PFSK-1 (cell line): ENCODE data around the gene GABRA4.

ENCODE experiments used
- FOXP2 ChIP-seq: optimal IDR thresholded peaks from 2 replicates; pipeline ENCODE3; 2011; ENCODE audit warnings: borderline replicate concordance, control low read depth, inconsistent platforms; ENCODE audit not compliant: insufficient read depth; ENCODE audit errors: extremely low read length, extremely low read depth
- POLR2AphosphoS5 ChIP-seq: IDR thresholded peaks from 2 replicates; pipeline ENCODE4 v1.6.1; 2012; ENCODE audit warnings: low read depth, mild to moderate bottlenecking, control low read depth, low read length, moderate library complexity
- SIN3A ChIP-seq: IDR thresholded peaks from 2 replicates; pipeline ENCODE4 v1.6.1; 2012; ENCODE audit warnings: mild to moderate bottlenecking, low read length, moderate library complexity, borderline replicate concordance; ENCODE audit not compliant: insufficient read depth
- TAF1 ChIP-seq: IDR thresholded peaks from 2 replicates; pipeline ENCODE4 v1.6.1; 2012; ENCODE audit warnings: low read length, control low read depth, borderline replicate concordance; ENCODE audit not compliant: insufficient read depth
- TF ChIP-seq, protein P1 (sequence below), 2 experiments: IDR thresholded peaks; 2 replicates each; pipeline versions ENCODE4 v1.6.1 to v1.8.0; 2011 to 2012; ENCODE audit warnings: low read depth in 2 of 2, low read length in 2 of 2, control low read depth in 1 of 2, inconsistent platforms in 1 of 2, mild to moderate bottlenecking in 1 of 2, moderate library complexity in 1 of 2; ENCODE audit not compliant: insufficient read depth in 1 of 2

GABRA4 gene

DNA sequence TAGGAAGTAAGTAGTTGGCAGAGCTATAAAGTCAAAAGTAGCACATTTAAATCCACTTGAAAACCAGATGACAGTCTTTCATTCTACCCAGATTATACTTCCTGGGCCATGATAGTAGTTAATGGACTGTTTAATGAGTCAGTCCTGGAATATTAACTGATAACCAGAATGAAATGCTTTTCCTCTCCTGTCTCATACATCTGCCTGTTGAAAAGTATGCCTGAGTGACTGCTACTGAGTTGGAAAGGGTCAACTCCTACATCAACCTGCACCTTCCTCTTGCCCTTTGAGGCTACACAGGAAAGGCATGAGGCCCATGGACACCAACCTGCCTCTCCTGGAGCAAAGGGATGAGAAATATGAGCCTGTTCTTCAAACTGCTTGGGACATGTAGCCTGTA is 48.3 kb downstream of the GABRA4 start:
- TF ChIP-seq FOXP2 (no peak), POLR2AphosphoS5 (no peak), TAF1 (no peak), SIN3A (no peak)
- TF ChIP-seq, protein P1, sequence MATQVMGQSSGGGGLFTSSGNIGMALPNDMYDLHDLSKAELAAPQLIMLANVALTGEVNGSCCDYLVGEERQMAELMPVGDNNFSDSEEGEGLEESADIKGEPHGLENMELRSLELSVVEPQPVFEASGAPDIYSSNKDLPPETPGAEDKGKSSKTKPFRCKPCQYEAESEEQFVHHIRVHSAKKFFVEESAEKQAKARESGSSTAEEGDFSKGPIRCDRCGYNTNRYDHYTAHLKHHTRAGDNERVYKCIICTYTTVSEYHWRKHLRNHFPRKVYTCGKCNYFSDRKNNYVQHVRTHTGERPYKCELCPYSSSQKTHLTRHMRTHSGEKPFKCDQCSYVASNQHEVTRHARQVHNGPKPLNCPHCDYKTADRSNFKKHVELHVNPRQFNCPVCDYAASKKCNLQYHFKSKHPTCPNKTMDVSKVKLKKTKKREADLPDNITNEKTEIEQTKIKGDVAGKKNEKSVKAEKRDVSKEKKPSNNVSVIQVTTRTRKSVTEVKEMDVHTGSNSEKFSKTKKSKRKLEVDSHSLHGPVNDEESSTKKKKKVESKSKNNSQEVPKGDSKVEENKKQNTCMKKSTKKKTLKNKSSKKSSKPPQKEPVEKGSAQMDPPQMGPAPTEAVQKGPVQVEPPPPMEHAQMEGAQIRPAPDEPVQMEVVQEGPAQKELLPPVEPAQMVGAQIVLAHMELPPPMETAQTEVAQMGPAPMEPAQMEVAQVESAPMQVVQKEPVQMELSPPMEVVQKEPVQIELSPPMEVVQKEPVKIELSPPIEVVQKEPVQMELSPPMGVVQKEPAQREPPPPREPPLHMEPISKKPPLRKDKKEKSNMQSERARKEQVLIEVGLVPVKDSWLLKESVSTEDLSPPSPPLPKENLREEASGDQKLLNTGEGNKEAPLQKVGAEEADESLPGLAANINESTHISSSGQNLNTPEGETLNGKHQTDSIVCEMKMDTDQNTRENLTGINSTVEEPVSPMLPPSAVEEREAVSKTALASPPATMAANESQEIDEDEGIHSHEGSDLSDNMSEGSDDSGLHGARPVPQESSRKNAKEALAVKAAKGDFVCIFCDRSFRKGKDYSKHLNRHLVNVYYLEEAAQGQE (IDR thresholded peaks at IDR 0.05; ENCODE audit: insufficient read depth in 1 of 2, low read depth in 2 of 2, low read length in 2 of 2): no peak

DNA sequence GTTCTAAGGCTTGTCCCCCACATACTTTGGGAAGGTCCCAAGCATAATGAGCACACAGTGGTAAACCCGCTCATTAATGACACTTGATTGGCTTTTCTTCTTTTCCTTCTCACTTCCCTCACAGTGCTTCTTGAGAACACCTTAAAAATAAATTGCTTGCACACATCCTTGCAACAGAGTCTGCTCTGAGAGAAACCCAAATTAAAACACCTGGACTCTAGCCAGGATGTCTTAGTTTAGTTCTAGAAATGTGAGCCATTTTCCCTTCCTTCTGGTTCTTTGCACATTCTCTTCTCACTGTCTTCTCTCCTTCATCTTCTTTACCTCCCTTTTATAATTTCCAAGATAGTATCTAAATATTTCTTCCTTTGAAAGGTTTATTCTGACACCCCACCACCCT is 49.0 kb downstream of the GABRA4 start:
- TF ChIP-seq, protein P1 (IDR thresholded peaks at IDR 0.05; ENCODE audit: insufficient read depth in 1 of 2, low read depth in 2 of 2, low read length in 2 of 2): no peak
- TF ChIP-seq POLR2AphosphoS5: no peak
- no peak for TF ChIP-seq SIN3A
- no peak for TF ChIP-seq TAF1
- TF ChIP-seq FOXP2: no peak

DNA sequence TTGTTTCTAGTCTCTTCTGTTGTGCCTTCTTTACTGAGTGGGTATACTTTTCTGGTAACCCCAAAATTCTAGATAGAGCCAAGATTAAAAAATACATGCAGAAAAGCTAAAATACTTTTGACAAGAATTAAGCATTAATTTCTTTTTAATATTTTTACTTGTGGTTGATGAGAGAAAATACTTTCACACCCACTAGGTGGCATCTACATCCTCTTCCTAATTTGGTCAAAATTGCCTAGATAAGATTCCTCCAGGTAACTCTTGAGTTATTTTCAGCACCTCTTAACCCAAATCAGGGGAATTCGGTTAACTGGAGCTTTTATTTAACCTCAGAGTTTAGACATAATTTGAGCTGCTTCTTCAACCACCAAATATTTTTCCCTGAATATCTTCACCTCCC is 55.9 kb downstream of the GABRA4 start:
- no peak for TF ChIP-seq TAF1
- TF ChIP-seq, protein P1 (IDR thresholded peaks at IDR 0.05; ENCODE audit: insufficient read depth in 1 of 2, low read depth in 2 of 2, low read length in 2 of 2): no peak
- no peak for TF ChIP-seq POLR2AphosphoS5
- no peak for TF ChIP-seq FOXP2

DNA sequence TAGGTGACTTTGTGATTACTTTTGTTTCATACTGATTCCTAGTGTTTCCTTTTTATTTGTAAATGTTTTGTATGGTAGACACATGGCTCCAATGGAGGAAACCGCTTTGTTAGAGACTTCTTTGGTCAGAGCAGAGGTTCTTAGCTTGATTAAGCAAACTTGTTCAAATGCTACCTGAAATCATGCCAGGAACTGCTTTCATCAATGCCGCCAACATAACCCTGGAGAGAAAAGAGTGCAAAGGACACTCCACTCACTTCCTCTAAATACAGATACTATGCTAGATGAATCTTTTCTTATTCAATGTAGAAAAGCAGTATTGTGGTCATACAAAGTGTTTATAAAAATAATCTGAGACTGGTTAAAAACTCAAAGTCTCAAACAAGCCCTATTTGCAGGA is 58.7 kb downstream of the GABRA4 start:
- no peak for TF ChIP-seq FOXP2
- no peak for TF ChIP-seq SIN3A
- no peak for TF ChIP-seq POLR2AphosphoS5
- TF ChIP-seq, protein P1 (IDR thresholded peaks at IDR 0.05; ENCODE audit: insufficient read depth in 1 of 2, low read depth in 2 of 2, low read length in 2 of 2): no peak
- TF ChIP-seq TAF1: no peak

DNA sequence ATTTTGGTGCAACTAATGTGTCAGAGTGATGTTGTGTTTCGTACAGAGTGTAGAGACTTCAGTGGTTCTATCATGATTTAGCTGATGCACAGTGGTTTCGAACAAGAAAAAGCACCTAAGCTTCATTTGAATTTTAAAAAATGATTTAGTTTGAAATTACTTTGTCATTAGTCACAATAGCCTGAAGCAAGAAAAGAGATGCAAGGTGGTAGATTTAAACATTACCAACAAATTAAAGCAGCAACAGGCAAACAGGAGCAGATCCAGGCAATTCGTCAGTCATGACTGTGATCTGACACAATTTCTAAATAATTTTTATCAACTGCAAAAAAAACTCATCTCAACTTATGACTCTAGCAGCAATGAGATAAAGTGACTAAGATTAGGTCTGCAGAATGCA is 59.7 kb downstream of the GABRA4 start:
- TF ChIP-seq POLR2AphosphoS5 (no peak), FOXP2 (no peak), SIN3A (no peak), TAF1 (no peak)
- TF ChIP-seq, protein P1 (IDR thresholded peaks at IDR 0.05; ENCODE audit: insufficient read depth in 1 of 2, low read depth in 2 of 2, low read length in 2 of 2): no peak
